ENCODE results near the gene TTC23. TPM values are rescaled to one million over a fixed set of nuclear protein-coding genes. Genes with fewer than 3 reads are reported as not detected.

Gene TTC23
- total and polyA plus RNA-seq, 2 donors = 17.8 to 57.0 TPM

- no peak overlapping the region for H3K27ac ChIP-seq (ENCODE audit: low read depth)
- no peak overlapping the region for H3K4me3 ChIP-seq (ENCODE audit: low read depth, low read length)
- WGBS = 97% methylated on average over 6 of the region's 6 CpGs
Measured at GRCh38 chr15:99158626-99159412, 90.6 kb downstream of the TTC23 start.

GRCh38 chr15:99157456-99157855 is 91.9 kb downstream of the TTC23 start:
- no peak overlapping the region for H3K27ac ChIP-seq (ENCODE audit: low read depth)

More at GRCh38 chr15:99158626-99159412, 90.6 kb downstream of the TTC23 start:
- DNase-seq (ENCODE audit: extremely low spot score) = no peak
- no peaks in the 10 kb centered on the region for H3K4me1 ChIP-seq (ENCODE audit: insufficient read depth)
- H3K36me3 ChIP-seq (ENCODE audit: insufficient read depth) = no peaks in the 10 kb centered on the region

GRCh38 chr15:99155961-99156443 is 93.4 kb downstream of the TTC23 start:
- no peak for DNase-seq (ENCODE audit: extremely low spot score)
- Histone ChIP-seq H3K36me3 (ENCODE audit: insufficient read depth) (no peaks in the 10 kb centered on the region), H3K4me1 (ENCODE audit: insufficient read depth) (no peaks in the 10 kb centered on the region), H3K4me3 (ENCODE audit: low read depth, low read length) (no peak overlapping the region), H3K27ac (ENCODE audit: low read depth) (no peak overlapping the region)
- WGBS = 74% methylated on average over 9 of the region's 9 CpGs

More at GRCh38 chr15:99157456-99157855, 91.9 kb downstream of the TTC23 start:
- Histone ChIP-seq H3K36me3 (ENCODE audit: insufficient read depth) (no peaks in the 10 kb centered on the region), H3K4me1 (ENCODE audit: insufficient read depth) (no peaks in the 10 kb centered on the region), H3K4me3 (ENCODE audit: low read depth, low read length) (no peak overlapping the region)
- no peak for DNase-seq (ENCODE audit: extremely low spot score)
- WGBS = 41% methylated on average over 3 of the region's 3 CpGs

GRCh38 chr15:99154271-99154670 is 95.1 kb downstream of the TTC23 start:
- Histone ChIP-seq H3K4me3 (ENCODE audit: low read depth, low read length) (no peak overlapping the region), H3K27ac (ENCODE audit: low read depth) (no peak overlapping the region), H3K36me3 (ENCODE audit: insufficient read depth) (no peaks in the 10 kb centered on the region), H3K4me1 (ENCODE audit: insufficient read depth) (no peaks in the 10 kb centered on the region)
- DNase-seq (ENCODE audit: extremely low spot score) = no peak
- 53% methylated on average over 2 of the region's 2 CpGs for WGBS

- Histone ChIP-seq H3K4me1 (ENCODE audit: insufficient read depth) (no peaks in the 10 kb centered on the region), H3K27ac (ENCODE audit: low read depth) (no peak overlapping the region), H3K36me3 (ENCODE audit: insufficient read depth) (no peaks in the 10 kb centered on the region), H3K4me3 (ENCODE audit: low read depth, low read length) (no peak overlapping the region)
- DNase-seq (ENCODE audit: extremely low spot score) = no peak
- WGBS = 86% methylated on average over 6 of the region's 6 CpGs
Measured at GRCh38 chr15:99153026-99153535, 96.3 kb downstream of the TTC23 start.

GRCh38 chr15:99151156-99151555 is 98.2 kb downstream of the TTC23 start:
- H3K4me3 ChIP-seq (ENCODE audit: low read depth, low read length) = no peak overlapping the region
- no peak overlapping the region for H3K27ac ChIP-seq (ENCODE audit: low read depth)
- 82% methylated on average over 2 of the region's 2 CpGs for WGBS
- H3K4me1 ChIP-seq (ENCODE audit: insufficient read depth) = no peaks in the 10 kb centered on the region
- no peak for DNase-seq (ENCODE audit: extremely low spot score)
- no peaks in the 10 kb centered on the region for H3K36me3 ChIP-seq (ENCODE audit: insufficient read depth)

- Histone ChIP-seq H3K4me3 (ENCODE audit: low read depth, low read length) (no peak overlapping the region), H3K4me1 (ENCODE audit: insufficient read depth) (peaks cover 1% of the 10 kb centered on the region), H3K27ac (ENCODE audit: low read depth) (no peak overlapping the region), H3K36me3 (ENCODE audit: insufficient read depth) (peaks cover 3% of the 10 kb centered on the region)
- no peak for DNase-seq (ENCODE audit: extremely low spot score)
- WGBS = 91% methylated on average over 4 of the region's 4 CpGs
Measured at GRCh38 chr15:99149366-99149765, 100.0 kb downstream of the TTC23 start.

GRCh38 chr15:99148851-99149276 is 100.5 kb downstream of the TTC23 start:
- H3K27ac ChIP-seq (ENCODE audit: low read depth) = no peak overlapping the region
- peaks cover 1% of the 10 kb centered on the region for H3K4me1 ChIP-seq (ENCODE audit: insufficient read depth)
- WGBS = 55% methylated on average over 7 of the region's 7 CpGs
- no peak for DNase-seq (ENCODE audit: extremely low spot score)
- no peak overlapping the region for H3K4me3 ChIP-seq (ENCODE audit: low read depth, low read length)
- H3K36me3 ChIP-seq (ENCODE audit: insufficient read depth) = peaks cover 3% of the 10 kb centered on the region

GRCh38 chr15:99146661-99147060 is 102.7 kb downstream of the TTC23 start:
- Histone ChIP-seq H3K4me3 (ENCODE audit: low read depth, low read length) (no peak overlapping the region), H3K4me1 (ENCODE audit: insufficient read depth) (peaks cover 1% of the 10 kb centered on the region), H3K36me3 (ENCODE audit: insufficient read depth) (peaks cover 3% of the 10 kb centered on the region), H3K27ac (ENCODE audit: low read depth) (no peak overlapping the region)
- DNase-seq (ENCODE audit: extremely low spot score) = no peak
- 98% methylated on average over 5 of the region's 5 CpGs for WGBS

GRCh38 chr15:99145778-99146177 is 103.6 kb downstream of the TTC23 start:
- H3K36me3 ChIP-seq (ENCODE audit: insufficient read depth) = peaks cover 3% of the 10 kb centered on the region
- DNase-seq (ENCODE audit: extremely low spot score) = no peak
- 72% methylated on average over 6 of the region's 6 CpGs for WGBS
- H3K4me3 ChIP-seq (ENCODE audit: low read depth, low read length) = no peak overlapping the region
- no peak overlapping the region for H3K27ac ChIP-seq (ENCODE audit: low read depth)
- H3K4me1 ChIP-seq (ENCODE audit: insufficient read depth) = peaks cover 1% of the 10 kb centered on the region

GRCh38 chr15:99145005-99145404 is 104.4 kb downstream of the TTC23 start:
- Histone ChIP-seq H3K4me1 (ENCODE audit: insufficient read depth) (peaks cover 1% of the 10 kb centered on the region), H3K27ac (ENCODE audit: low read depth) (no peak overlapping the region), H3K4me3 (ENCODE audit: low read depth, low read length) (no peak overlapping the region), H3K36me3 (ENCODE audit: insufficient read depth) (peaks cover 3% of the 10 kb centered on the region)
- DNase-seq (ENCODE audit: extremely low spot score) = no peak
- 79% methylated on average over 10 of the region's 10 CpGs for WGBS

GRCh38 chr15:99143655-99144610 is 105.4 kb downstream of the TTC23 start:
- Histone ChIP-seq H3K4me1 (ENCODE audit: insufficient read depth) (peaks cover 1% of the 10 kb centered on the region), H3K36me3 (ENCODE audit: insufficient read depth) (peaks cover 5% of the 10 kb centered on the region), H3K4me3 (ENCODE audit: low read depth, low read length) (no peak overlapping the region), H3K27ac (ENCODE audit: low read depth) (no peak overlapping the region)
- 65% methylated on average over 7 of the region's 7 CpGs for WGBS
- no peak for DNase-seq (ENCODE audit: extremely low spot score)

- Histone ChIP-seq H3K36me3 (ENCODE audit: insufficient read depth) (peaks cover 5% of the 10 kb centered on the region), H3K27ac (ENCODE audit: low read depth) (no peak overlapping the region), H3K4me3 (ENCODE audit: low read depth, low read length) (no peak overlapping the region), H3K4me1 (ENCODE audit: insufficient read depth) (peaks cover 1% of the 10 kb centered on the region)
- no peak for DNase-seq (ENCODE audit: extremely low spot score)
- 34% methylated on average over 3 of the region's 3 CpGs for WGBS
Measured at GRCh38 chr15:99143242-99143641, 106.1 kb downstream of the TTC23 start.

Measured in urinary bladder (tissue), 4 donors.